RCC 7860 (cell line): ENCODE results near the gene SELENOP.
"Not testable (repeated sequence)": the region's sequence is repeated elsewhere in the genome, so short reads cannot be mapped to it uniquely, and the experiment has no call there.

Experiments
- DNase-seq: peaks from one replicate; pipeline ENCODE4 v3.0.0-alpha.2; 2015; ENCODE audit warnings: low spot score
- FAIRE-seq: peaks from 2 replicates; lab custom pipeline; 2012; peaks lifted over from hg19 to GRCh38; lab: Jason Lieb, UNC

The SELENOP gene

GRCh38 chr5:42811591-42812446, at the start of gene SELENOP:
SELENOP (minus strand) TSS chr5:42811892; CDS start chr5:42808353, 3,539 bp downstream.
- no peak for FAIRE-seq

GRCh38 chr5:42858687-42859086, 47.0 kb upstream of the SELENOP start:
- DNase-seq, result no peak
- FAIRE-seq, result no peak

More at GRCh38 chr5:42811591-42812446, at the start of gene SELENOP:
- no peak for DNase-seq

- DNase-seq (no peak), FAIRE-seq (no peak)
Measured at GRCh38 chr5:42858031-42858643, 46.4 kb upstream of the SELENOP start.

DNA sequence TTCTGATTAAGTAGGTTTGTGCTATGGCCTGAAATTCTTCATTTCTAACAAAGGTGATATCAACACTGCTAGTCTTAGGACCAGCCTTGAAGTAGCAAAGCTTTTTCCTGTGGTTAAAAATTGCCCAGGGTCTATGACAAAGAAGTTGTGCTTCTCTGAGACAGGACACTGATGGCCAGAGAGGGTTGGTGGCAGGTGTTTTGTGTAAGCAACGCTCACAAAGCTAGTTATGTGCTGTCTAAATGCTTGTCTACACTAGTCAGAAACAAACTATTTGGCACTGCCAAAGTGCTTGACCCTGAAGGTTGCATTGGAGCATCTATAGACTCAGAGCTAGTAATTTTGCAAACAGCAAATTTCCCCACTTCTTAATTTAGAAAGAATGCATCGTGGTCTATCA, 44.1 kb upstream of the SELENOP start:
- DNase-seq (no peak), FAIRE-seq (no peak)

GRCh38 chr5:42855386-42855785, 43.7 kb upstream of the SELENOP start:
- FAIRE-seq (no peak), DNase-seq (no peak)

GRCh38 chr5:42854795-42855194, 43.1 kb upstream of the SELENOP start:
- DNase-seq, result no peak
- FAIRE-seq, result no peak

DNA sequence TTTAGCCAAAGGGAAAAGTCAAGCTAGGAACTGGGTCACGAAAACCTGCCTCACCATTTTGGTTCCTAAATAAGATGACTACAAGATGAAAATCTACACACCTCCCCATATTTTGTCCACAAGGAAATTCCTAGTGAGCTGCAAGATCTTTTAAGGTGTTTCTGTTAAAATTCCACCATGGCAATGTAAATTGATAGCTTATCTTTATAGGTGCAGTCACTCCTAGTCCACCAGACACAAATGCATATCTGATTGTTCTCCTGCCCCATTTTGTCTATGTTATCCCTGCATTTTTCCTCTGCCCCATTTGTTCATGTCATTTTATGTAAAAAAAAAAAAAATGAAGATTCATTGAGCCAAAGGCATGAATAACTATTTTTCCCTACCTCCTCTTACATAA, 41.1 kb upstream of the SELENOP start:
- DNase-seq (no peak), FAIRE-seq (no peak)

- DNase-seq (no peak), FAIRE-seq (no peak)
Measured at GRCh38 chr5:42851481-42851880, 39.8 kb upstream of the SELENOP start.

DNA sequence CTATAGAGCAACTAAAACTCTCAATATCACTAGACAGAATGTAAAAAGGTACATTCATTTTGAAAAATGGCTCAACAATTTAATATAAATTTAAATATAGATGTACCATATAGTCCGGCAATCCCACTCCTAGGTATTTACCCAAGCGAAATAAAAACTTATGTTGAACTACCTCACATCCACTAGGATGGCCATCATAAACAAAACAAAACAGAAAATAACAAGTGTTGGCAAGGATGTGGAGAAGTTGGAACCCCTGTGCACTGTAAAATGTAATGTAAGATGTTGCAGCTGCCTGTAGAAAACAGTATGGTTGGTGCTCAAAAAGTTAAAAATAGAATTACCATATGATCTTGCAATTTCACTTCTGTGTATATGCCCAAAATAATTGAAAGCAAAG, 36.9 kb upstream of the SELENOP start:
- FAIRE-seq, result no peak

DNA sequence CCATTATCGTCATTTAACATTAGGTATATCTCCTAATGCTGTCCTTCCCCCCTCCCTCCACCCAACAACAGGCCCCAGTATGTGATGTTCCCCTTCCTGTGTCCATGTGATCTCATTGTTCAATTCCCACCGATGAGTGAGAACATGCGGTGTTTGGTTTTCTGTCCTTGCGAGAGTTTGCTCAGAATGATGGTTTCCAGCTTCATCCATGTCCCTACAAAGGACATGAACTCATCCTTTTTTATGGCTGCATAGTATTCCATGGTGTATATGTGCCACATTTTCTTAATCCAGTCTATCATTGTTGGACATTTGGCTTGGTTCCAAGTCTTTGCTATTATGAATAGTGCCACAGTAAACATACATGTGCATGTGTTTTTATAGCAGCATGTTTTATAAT, 32.7 kb upstream of the SELENOP start:
- not testable (repeated sequence) for DNase-seq, FAIRE-seq

More for the DNA sequence above, 36.9 kb upstream of the SELENOP start:
- DNase-seq, result no peak

DNA sequence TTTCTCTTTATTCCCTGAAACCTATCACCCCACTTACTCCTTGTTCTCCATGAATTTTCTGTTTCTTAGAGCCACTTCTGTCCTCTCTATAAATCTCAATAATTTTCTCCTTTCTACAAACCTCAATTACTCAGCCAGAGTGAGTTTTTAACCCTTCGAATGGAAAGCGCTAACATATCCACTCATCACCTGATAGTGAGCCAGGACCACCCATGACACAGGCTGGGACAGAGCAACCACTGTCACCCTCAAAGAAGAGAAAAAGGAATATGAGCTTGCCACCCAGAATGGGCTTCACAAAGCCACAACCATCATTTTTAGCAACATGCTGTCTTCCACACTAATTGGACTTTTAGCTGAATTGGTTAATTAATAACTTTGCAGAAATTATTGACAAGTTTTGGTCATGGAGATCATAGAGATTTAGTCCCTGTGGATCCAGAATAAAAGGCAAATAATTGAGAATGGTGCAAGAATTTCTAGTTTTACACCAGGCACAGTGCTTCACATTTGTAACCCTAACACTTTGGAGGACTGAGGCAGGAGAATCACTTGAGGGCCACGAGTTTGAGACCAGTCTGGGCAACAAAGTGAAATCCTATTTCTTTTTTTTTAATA, 32.1 kb upstream of the SELENOP start:
- no peak for FAIRE-seq
- no peak for DNase-seq

DNA sequence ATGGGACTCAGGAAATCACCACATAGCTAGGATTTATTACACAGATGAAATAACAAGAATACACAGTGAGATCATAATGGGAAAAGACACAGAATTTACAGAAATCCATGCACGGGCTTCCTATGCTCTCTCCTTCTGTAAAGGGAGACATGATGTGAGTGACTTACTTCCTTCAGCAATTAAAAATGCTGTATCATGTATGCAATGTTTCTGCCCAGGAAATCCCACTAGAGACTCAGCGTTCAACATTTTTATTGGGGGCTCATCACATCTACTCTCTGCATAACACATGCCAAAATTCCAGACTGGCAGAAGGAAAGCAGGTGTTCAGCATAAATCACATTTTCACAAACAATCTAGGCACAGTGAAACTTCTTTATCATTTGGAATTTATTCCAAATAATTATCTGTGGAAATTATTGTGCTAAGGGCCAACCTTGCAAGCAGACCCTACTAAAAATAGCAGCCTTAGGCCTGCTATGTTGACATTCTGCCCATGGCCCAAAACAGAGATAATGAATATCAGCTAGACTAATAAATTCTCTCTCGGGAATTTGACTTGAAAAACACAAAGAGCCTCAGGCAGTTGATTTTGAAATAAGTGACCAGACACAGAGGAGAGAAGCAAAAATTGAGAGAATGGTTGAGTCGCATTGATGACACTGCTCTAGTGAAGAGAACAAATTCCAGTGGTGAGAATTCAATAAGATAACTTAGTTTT, 31.4 kb upstream of the SELENOP start:
- DNase-seq, result no peak

DNA sequence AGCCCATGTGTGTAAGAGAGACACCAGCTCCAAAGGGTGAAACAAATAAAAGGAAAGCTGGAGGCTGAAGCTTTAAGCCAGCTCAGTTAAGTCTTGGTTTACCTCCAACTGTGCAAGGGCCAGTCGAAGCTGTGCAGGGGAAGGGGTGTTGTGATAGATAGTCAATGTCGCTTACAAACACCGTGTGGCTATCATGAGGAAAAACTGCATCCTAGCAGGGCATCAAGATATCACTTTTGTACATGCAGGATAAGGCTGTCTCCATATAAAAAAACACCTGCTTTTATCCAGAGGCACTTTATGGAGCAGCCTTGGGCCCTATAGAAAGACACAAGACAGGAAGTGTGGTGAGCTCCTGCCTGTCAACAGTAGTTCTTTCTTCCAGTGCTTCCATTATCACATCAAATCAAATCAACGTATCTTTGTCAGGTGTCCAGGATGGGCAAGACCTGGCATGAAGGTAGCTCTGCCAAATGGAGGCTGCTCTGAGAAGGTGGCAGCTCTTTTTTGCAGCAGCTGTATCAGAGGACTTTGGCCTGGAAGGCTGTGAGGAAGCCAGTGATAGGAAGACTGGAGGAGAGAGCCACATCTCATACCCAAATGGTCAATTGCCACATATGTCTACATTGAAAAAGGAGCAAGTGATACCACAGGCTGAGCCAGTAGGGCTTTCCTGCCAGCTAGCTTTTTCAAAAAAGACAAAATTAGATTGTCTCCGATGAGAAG, 29.3 kb upstream of the SELENOP start:
- FAIRE-seq (no peak), DNase-seq (no peak)

More for the DNA sequence above, 31.4 kb upstream of the SELENOP start:
- no peak for FAIRE-seq

DNA sequence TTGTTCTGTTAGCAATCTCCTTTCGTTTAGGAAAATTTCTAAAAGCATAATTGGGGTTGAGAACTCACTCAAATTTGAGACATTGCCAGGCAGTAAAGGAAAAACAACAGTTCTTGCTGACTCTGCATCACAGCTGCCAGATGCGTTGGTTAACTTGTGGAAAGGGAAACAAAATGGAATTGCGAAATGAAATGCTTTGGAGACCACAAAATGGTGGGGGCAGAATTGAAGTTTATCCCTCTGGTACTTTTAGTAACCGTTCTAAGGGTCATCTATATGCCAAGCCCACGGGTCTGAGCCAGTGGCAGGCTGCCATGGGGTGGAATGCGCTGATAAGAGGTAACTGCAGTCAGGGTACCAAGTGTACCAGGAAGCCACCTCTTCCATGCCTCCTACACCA, 28.6 kb upstream of the SELENOP start:
- FAIRE-seq (no peak), DNase-seq (no peak)

DNA sequence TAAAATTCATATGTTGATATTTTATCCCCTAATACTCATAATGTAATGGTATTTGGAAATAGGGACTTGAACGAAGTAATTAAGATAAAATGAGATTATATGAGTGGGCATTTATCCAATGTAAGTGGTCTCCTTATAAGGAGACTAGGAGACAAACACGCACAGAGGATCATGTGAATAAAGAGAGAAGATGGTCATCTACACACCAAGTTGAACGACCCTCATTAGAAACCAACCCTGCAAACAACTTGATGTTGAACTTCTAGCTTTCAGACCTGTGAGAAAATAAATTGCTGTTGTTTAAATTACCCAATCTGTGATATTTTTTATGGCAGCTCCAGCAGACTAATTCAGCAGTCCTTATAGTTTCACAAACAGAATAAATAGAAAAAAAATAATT, 27.5 kb upstream of the SELENOP start:
- no peak for FAIRE-seq
- no peak for DNase-seq

GRCh38 chr5:42837601-42838000, 25.9 kb upstream of the SELENOP start:
- FAIRE-seq (no peak), DNase-seq (no peak)

DNA sequence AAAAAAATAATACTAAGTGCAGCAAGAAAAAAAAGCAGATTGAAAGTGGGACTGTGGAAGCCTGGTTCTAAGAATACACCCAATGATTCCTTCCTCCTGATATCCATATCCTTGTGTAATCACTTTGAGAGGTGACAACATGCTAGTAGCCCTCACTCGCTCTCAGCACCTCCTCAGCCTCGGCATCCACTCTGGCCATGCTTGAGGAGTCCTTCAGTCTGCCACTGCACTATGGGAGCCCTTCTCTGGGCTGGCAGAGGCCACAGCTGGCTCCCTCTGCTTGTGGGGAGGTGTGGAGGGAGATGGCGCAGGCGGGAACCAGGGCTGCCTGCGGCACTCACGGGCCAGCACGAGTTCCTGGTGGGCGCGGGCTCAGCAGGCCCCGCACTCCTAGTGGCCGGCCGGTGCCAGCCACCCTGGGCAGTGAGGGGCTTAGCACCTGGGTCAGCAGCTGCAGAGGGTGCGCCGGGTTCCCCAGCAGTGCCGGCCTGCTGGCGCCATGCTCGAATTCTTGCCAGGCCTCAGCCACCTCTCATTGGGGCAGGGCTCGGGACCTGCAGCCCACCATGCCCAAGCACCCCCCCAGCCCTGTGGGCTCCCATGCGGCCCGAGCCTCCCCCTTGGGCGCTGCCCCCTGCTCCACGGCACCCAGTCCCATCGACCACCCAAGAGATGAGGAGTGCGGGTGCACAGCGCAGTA, 24.5 kb upstream of the SELENOP start:
- FAIRE-seq (no peak), DNase-seq (no peak)

DNA sequence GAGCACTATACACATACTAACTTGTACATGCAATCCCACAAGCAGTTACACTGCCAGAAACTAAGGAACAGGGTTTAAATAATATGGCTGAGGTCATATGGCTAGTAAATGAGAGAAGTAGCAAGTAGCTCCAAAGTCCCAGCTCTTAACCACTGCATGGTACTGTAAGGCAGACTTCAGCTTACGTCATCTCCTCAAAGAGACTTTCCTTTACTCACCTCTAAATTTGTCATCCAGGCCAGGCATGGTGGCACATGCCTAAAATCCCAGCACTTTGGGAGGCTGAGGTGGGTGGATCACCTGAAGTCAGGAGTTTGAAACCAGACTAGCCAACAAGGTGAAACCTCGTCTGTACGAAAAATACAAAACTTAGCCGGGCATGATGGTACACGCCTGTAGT, 20.4 kb upstream of the SELENOP start:
- FAIRE-seq (no peak), DNase-seq (no peak)

GRCh38 chr5:42830924-42831323, 19.2 kb upstream of the SELENOP start:
- FAIRE-seq (no peak), DNase-seq (no peak)

- FAIRE-seq (no peak), DNase-seq (no peak)
Measured at GRCh38 chr5:42828671-42829070, 17.0 kb upstream of the SELENOP start.
